ENCODE measurements around the gene IFT88.

The IFT88 gene

DNA sequence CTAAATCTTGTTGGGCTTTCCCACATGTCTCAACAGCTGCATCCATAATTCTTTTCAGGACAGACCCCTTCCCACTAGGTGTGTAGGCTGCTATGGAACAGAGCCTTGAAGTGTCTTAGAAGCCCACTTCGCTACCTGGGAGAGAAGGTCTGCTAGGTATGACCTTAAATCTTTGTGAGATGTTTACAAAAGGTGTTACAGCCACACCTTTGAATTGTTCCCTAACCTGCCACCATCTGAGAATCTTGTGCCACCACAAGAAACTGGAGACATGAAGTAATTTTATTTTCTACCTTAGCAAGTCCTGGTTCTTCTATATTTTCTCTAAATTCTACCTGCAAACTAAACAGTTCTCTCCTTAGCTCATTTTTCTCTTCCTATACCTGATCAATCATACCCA, 69.1 kb downstream of the IFT88 start:
- no peak overlapping the region for H3K4me3 ChIP-seq (ENCODE audit: control insufficient read depth, low read depth, low read length)
- no peak for DNase-seq (ENCODE audit: low read depth)
- TF ChIP-seq, protein P1, sequence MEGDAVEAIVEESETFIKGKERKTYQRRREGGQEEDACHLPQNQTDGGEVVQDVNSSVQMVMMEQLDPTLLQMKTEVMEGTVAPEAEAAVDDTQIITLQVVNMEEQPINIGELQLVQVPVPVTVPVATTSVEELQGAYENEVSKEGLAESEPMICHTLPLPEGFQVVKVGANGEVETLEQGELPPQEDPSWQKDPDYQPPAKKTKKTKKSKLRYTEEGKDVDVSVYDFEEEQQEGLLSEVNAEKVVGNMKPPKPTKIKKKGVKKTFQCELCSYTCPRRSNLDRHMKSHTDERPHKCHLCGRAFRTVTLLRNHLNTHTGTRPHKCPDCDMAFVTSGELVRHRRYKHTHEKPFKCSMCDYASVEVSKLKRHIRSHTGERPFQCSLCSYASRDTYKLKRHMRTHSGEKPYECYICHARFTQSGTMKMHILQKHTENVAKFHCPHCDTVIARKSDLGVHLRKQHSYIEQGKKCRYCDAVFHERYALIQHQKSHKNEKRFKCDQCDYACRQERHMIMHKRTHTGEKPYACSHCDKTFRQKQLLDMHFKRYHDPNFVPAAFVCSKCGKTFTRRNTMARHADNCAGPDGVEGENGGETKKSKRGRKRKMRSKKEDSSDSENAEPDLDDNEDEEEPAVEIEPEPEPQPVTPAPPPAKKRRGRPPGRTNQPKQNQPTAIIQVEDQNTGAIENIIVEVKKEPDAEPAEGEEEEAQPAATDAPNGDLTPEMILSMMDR (IDR thresholded peaks at IDR 0.05; ENCODE audit: control insufficient read depth, insufficient read depth, low read depth, low read length, missing control alignments) = no peak

DNA sequence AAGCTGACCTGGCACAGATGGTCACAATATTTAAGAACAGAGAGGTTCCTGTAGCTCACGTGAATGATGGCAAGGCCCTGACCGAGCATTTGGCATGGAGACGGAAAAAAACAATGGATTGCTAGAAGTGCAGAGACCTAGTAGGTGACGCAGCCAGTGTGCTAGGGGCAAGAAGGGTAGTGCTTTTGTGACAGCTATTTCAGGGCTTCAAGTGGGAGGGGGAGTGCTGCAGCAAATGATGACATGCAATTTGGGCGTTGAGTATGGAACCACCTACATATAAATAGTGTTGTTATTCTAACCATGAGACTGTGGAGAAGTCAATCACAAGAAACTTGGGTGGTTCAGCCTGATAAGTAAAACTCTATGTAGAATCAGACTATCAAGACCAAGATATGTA, 70.9 kb downstream of the IFT88 start:
- H3K4me3 ChIP-seq (ENCODE audit: control insufficient read depth, low read depth, low read length) = no peak overlapping the region
- no peak for DNase-seq (ENCODE audit: low read depth)
- TF ChIP-seq, protein P1 (IDR thresholded peaks at IDR 0.05; ENCODE audit: control insufficient read depth, insufficient read depth, low read depth, low read length, missing control alignments) = no peak

DNA sequence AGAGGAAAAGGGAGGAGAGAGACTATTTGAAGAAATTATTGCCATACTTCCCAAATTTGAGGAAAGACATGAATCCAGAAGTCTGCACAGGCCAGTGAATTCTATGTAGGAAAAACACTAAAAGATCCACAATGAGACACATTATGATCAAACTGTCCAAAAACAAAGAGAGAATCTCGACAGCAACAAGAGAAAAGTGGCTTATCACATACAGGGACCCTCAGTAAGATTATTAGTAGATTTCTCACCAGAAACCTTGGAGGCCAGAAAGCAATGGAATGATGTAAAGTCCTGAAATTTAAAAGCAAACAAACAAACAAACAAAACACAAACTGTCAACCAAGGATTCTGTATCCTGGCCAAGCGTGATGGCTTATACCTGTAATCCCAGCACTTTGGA, 80.8 kb downstream of the IFT88 start:
- DNase-seq (ENCODE audit: low read depth) = no peak
- TF ChIP-seq, protein P1 (IDR thresholded peaks at IDR 0.05; ENCODE audit: control insufficient read depth, insufficient read depth, low read depth, low read length, missing control alignments) = no peak
- H3K4me3 ChIP-seq (ENCODE audit: control insufficient read depth, low read depth, low read length) = no peak overlapping the region

DNA sequence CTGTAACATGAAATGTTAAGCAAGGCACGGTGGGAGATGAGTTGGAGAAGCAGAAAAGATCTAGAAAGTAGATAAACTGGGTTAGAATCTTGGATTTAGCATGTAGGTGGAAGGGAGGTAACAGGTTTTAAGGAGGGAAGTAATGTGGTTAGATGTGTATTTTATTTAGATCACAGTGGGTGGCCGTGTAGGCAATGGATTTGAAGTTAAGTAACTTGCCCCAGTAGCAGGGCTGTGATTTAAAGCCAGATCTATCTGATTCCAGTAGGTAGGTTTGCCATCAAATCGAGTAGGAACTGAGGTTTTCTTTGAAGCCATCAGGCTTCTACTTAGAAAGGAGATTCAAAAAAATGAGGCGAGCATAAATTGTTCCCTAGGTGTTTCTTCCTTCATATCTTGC, 86.0 kb downstream of the IFT88 start:
- TF ChIP-seq, protein P1 (IDR thresholded peaks at IDR 0.05; ENCODE audit: control insufficient read depth, insufficient read depth, low read depth, low read length, missing control alignments) = no peak
- H3K4me3 ChIP-seq (ENCODE audit: control insufficient read depth, low read depth, low read length) = no peak overlapping the region
- no peak for DNase-seq (ENCODE audit: low read depth)

DNA sequence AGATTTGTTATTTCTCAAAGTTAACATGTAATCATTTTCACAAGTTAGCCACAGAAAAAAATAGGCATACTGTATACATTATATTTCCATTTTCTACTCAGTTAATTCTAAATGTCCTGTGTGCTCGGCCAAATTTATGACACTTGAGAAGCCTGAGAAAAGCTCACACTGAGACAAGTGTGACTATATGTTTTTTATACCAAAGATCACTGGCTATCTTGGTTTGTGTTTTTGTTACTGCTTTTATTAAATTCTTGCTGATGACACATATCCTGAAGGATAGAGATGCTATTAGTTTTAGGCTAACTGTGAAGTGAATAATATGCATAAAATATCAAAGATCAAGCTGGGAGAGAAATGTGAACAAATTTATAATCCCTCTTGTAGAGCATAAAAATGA, 87.2 kb downstream of the IFT88 start:
- no peak for DNase-seq (ENCODE audit: low read depth)
- TF ChIP-seq, protein P1 (IDR thresholded peaks at IDR 0.05; ENCODE audit: control insufficient read depth, insufficient read depth, low read depth, low read length, missing control alignments) = no peak
- H3K4me3 ChIP-seq (ENCODE audit: control insufficient read depth, low read depth, low read length) = no peak overlapping the region

DNA sequence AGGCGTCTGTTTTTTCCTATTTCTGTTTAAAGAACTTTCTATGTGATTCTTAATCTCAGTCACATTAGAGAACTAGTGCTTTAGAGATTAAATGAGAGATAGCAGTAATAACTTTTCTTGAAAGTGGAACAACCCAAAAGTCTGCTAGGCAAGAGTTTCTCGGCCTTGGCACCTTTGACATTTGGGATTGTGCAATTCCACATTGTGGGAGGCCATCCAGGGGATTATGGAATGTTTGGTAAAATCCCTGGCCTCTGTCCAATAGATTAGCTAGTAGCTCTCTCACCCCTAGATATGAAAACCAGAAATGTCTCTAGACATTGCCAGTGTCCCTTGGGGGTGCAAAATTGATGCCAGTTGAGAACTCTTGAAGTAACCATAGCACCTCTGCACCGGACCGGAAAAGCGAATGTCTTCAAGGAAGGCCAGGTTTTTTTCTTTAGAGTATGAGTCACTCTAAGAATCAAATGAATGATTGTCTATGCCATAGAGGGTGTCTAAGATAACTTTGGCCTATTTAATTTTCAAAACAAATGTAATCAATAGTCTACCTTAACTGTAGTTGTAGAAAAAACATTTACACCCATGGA, 91.6 kb downstream of the IFT88 start:
- DNase-seq (ENCODE audit: low read depth) = no peak
- TF ChIP-seq, protein P1 (IDR thresholded peaks at IDR 0.05; ENCODE audit: control insufficient read depth, insufficient read depth, low read depth, low read length, missing control alignments) = no peak
- no peak overlapping the region for H3K4me3 ChIP-seq (ENCODE audit: control insufficient read depth, low read depth, low read length)

DNA sequence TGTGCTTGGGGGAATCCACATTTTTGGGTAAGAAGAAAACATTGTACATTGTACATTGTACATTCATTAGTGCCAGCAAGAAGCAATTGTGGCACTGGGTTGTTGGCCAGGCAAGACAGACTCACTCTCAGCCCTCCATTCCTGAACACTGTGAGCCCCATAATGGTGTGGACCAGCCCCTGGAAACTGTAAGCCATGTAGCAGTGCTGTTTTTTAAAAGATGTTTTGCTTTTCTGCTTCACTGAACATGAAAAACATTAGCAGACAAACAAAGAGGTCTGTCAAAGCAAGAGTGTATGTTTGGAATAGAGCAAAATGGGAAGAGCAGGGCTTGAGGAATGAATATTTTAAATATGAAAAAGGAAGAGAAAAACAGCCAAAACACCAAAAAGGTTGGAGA, 97.4 kb downstream of the IFT88 start:
- no peak for DNase-seq (ENCODE audit: low read depth)
- H3K4me3 ChIP-seq (ENCODE audit: control insufficient read depth, low read depth, low read length) = no peak overlapping the region
- TF ChIP-seq, protein P1 (IDR thresholded peaks at IDR 0.05; ENCODE audit: control insufficient read depth, insufficient read depth, low read depth, low read length, missing control alignments) = no peak
